PC-3 (cell line): Measurements from ENCODE around the gene ZNF655. TPM values are rescaled to one million over a fixed set of nuclear protein-coding genes. Genes with fewer than 3 reads are reported as not detected.
"Not testable (repeated sequence)": the region's sequence is repeated elsewhere in the genome, so short reads cannot be mapped to it uniquely, and the experiment has no call there.

ENCODE experiments used
- ATAC-seq: fragments of 200-7000 bp; cut with Tn5 transposase; 2 replicates; pipeline ENCODE4 v1.9.1; 2020; ENCODE audit warnings: mild to moderate bottlenecking, moderate library complexity
- BruUV-seq: library from RNA; stranded (reverse); fragments of 400-500 nt; replicated peaks from 2 replicates; lab custom pipeline; 2021; lab: Mats Ljungman, UMichigan
- CTCF ChIA-PET: fragments of 300-600 bp; sonication (Branson Sonifier 250); formaldehyde crosslinking; loops from one replicate; lab custom pipeline; 2022; ENCODE audit warnings: antibody characterized with exemption; lab: Charles Lee
- POLR2A ChIA-PET: fragments of 300-600 bp; sonication (Branson Sonifier 250); formaldehyde crosslinking; loops from one replicate; lab custom pipeline; 2022; ENCODE audit warnings: antibody characterized with exemption; ENCODE audit not compliant: unreplicated experiment; lab: Charles Lee
- DNase-seq: peaks from one replicate; pipeline ENCODE4 v3.0.0-alpha.2; 2015
- H2AFZ ChIP-seq: fragments of 300-600 bp; sonication (generic); 2 replicates; pipeline ENCODE4 v1.6.0; 2016; ENCODE audit warnings: antibody characterized with exemption, low read length
- H3F3A ChIP-seq: fragments of 300-600 bp; sonication (generic); one replicate; pipeline ENCODE4 v1.6.0; 2017; ENCODE audit warnings: antibody characterized with exemption, low read length, control low read depth, mild to moderate bottlenecking; ENCODE audit not compliant: unreplicated experiment
- H3K27ac ChIP-seq: fragments of 300-600 bp; sonication (generic); 2 replicates; pipeline ENCODE4 v1.5.1; 2016; ENCODE audit warnings: mild to moderate bottlenecking, low read length
- H3K27me3 ChIP-seq: fragments of 300-600 bp; sonication (generic); 2 replicates; pipeline ENCODE4 v1.6.1; 2016; ENCODE audit warnings: low read length, mixed read lengths
- H3K36me3 ChIP-seq: fragments of 300-600 bp; sonication (generic); 2 replicates; pipeline ENCODE4 v1.6.1; 2016; ENCODE audit warnings: low read depth, mixed run types, low read length, mixed read lengths
- H3K4me1 ChIP-seq: fragments of 300-600 bp; sonication (generic); 2 replicates; pipeline ENCODE4 v1.5.1; 2016; ENCODE audit warnings: low read length; ENCODE audit not compliant: insufficient read depth
- H3K4me2 ChIP-seq: fragments of 300-600 bp; sonication (generic); 2 replicates; pipeline ENCODE4 v1.6.0; 2016; ENCODE audit warnings: low read length
- H3K4me3 ChIP-seq: fragments of 300-600 bp; sonication (generic); 2 replicates; pipeline ENCODE4 v1.5.1; 2016; ENCODE audit warnings: mild to moderate bottlenecking, low read length, mixed read lengths
- H3K79me2 ChIP-seq: fragments of 300-600 bp; sonication (generic); 2 replicates; pipeline ENCODE4 v1.6.1; 2017; ENCODE audit warnings: low read length, mixed read lengths
- H3K9ac ChIP-seq: fragments of 300-600 bp; sonication (generic); 2 replicates; pipeline ENCODE4 v1.6.0; 2016; ENCODE audit warnings: mild to moderate bottlenecking, low read length
- H3K9me2 ChIP-seq: fragments of 300-600 bp; sonication (generic); replicated peaks from 2 replicates; pipeline ENCODE4 v1.6.1; 2016; ENCODE audit warnings: mixed run types, low read length, mixed read lengths
- H3K9me3 ChIP-seq: fragments of 300-600 bp; sonication (generic); 2 replicates; pipeline ENCODE4 v1.6.1; 2016; ENCODE audit warnings: low read length, mixed read lengths
- H4K20me1 ChIP-seq: fragments of 300-600 bp; sonication (generic); 2 replicates; pipeline ENCODE4 v1.6.1; 2016; ENCODE audit warnings: low read length, mixed read lengths
- CTCF ChIP-seq: fragments of 300-600 bp; sonication (generic); conservative IDR thresholded peaks from 2 replicates; pipeline ENCODE4 v1.5.1; 2017; ENCODE audit warnings: antibody characterized with exemption, low read depth, mild to moderate bottlenecking, low read length
- EZH2 ChIP-seq: fragments of 300-600 bp; sonication (generic); IDR thresholded peaks from one replicate; pipeline ENCODE4 v1.6.1; 2017; ENCODE audit warnings: antibody characterized with exemption, mild to moderate bottlenecking, low read length; ENCODE audit not compliant: unreplicated experiment
- EZH2phosphoT487 ChIP-seq: fragments of 300-600 bp; sonication (generic); IDR thresholded peaks from 2 replicates; pipeline ENCODE4 v1.6.1; 2018; ENCODE audit warnings: mild to moderate bottlenecking, antibody characterized with exemption, low read length, borderline replicate concordance
- intact Hi-C: fragments of 100-400 bp; cut with micrococcal nuclease; formaldehyde crosslinking; loops from 2 replicates; pipeline ENCODE4 v1.9.0; 2023
- total RNA-seq: library from RNA; depleted of rRNA; stranded (reverse); fragments of >200 nt; gene quantifications from 2 replicates; pipeline ENCODE4 v1.2.3, GENCODE V29; 2014

Gene ZNF655
- total RNA-seq, 1 experiment from 2014 or later = not detected

- no peaks in the 10 kb centered on the region for H3K79me2 ChIP-seq
- peaks cover 36% of the 10 kb centered on the region for H3K27me3 ChIP-seq
- BruUV-seq = no TSS peak
- H3K9ac ChIP-seq = no peak overlapping the region
- H3K36me3 ChIP-seq = no peaks in the 10 kb centered on the region
- ATAC-seq (no peak), DNase-seq (no peak)
- no peak overlapping the region for H3K4me2 ChIP-seq
- ChIA-PET POLR2A (no interaction called here), CTCF (no interaction called here)
- TF ChIP-seq CTCF (no peak), EZH2 (no peak), EZH2phosphoT487 (no peak)
- no peaks in the 10 kb centered on the region for H3K4me1 ChIP-seq
- no peaks in the 10 kb centered on the region for H3K9me2 ChIP-seq
- no peaks in the 10 kb centered on the region for H4K20me1 ChIP-seq
- H2AFZ ChIP-seq = no peak overlapping the region
- intact Hi-C loops = no loop called here
- no peak overlapping the region for H3K4me3 ChIP-seq
- no peaks in the 10 kb centered on the region for H3K9me3 ChIP-seq
- no peak overlapping the region for H3K27ac ChIP-seq
- no peaks in the 10 kb centered on the region for H3F3A ChIP-seq
Observed at GRCh38 chr7:99579281-99579955, 21.0 kb downstream of the ZNF655 start.

GRCh38 chr7:99579956-99580777 is 21.7 kb downstream of the ZNF655 start:
- ChIA-PET CTCF (no interaction called here), POLR2A (no interaction called here)
- H3K9me3 ChIP-seq = no peaks in the 10 kb centered on the region

GRCh38 chr7:99580778-99581332 is 22.4 kb downstream of the ZNF655 start:
- H3K9ac ChIP-seq, H3K4me3 ChIP-seq, H3K4me2 ChIP-seq, ATAC-seq, H2AFZ ChIP-seq, H3K36me3 ChIP-seq, H3F3A ChIP-seq, CTCF ChIA-PET, POLR2A ChIA-PET, H3K4me1 ChIP-seq, H3K9me2 ChIP-seq, BruUV-seq, H4K20me1 ChIP-seq, H3K9me3 ChIP-seq, intact Hi-C loops, H3K79me2 ChIP-seq, H3K27ac ChIP-seq, DNase-seq: not testable (repeated sequence)
- H3K27me3 ChIP-seq = peaks cover 45% of the 10 kb centered on the region

More at GRCh38 chr7:99579956-99580777, 21.7 kb downstream of the ZNF655 start:
- no peaks in the 10 kb centered on the region for H3K79me2 ChIP-seq
- TF ChIP-seq EZH2 (no peak), CTCF (no peak), EZH2phosphoT487 (no peak)
- H4K20me1 ChIP-seq = no peaks in the 10 kb centered on the region
- H3F3A ChIP-seq = no peaks in the 10 kb centered on the region
- H3K27ac ChIP-seq = no peak overlapping the region
- H3K4me2 ChIP-seq = no peak overlapping the region
- no peak overlapping the region for H3K9ac ChIP-seq
- no peak overlapping the region for H2AFZ ChIP-seq
- no peaks in the 10 kb centered on the region for H3K36me3 ChIP-seq
- no TSS peak for BruUV-seq
- DNase-seq (no peak), ATAC-seq (no peak)
- no peaks in the 10 kb centered on the region for H3K4me1 ChIP-seq
- H3K4me3 ChIP-seq = no peak overlapping the region
- intact Hi-C loops = no loop called here
- H3K27me3 ChIP-seq = peaks cover 43% of the 10 kb centered on the region
- no peaks in the 10 kb centered on the region for H3K9me2 ChIP-seq
